ENCODE results near the gene IFITM5.

- TF ChIP-seq CTCF (IDR thresholded peaks at IDR 0.05) = no peak
- no peak for TF ChIP-seq POLR2A (IDR thresholded peaks at IDR 0.05)
Measured at GRCh38 chr11:253886-254270, 45.4 kb downstream of the IFITM5 start.

Measured in breast epithelium (tissue), 3 donors.